ENCODE data around the gene LRP4. TPM values are rescaled to one million over a fixed set of nuclear protein-coding genes. Genes with fewer than 3 reads are reported as not detected.

The LRP4 gene
- total RNA-seq, 1 experiment from 2014 or later, result 11.6 TPM

- H2BK5ac ChIP-seq (ENCODE audit: insufficient read length, low read length), result no peak overlapping the region
- H3K18ac ChIP-seq (ENCODE audit: insufficient read length, low read depth, low read length), result no peak overlapping the region
- no peaks in the 10 kb centered on the region for H3K9me3 ChIP-seq (ENCODE audit: control insufficient read depth, low read depth, low read length)
- H2AFZ ChIP-seq (ENCODE audit: low read length), result no peak overlapping the region
- no peak overlapping the region for H2AK5ac ChIP-seq (ENCODE audit: insufficient read length, low read length)
- H3T11ph ChIP-seq (ENCODE audit: low read length), result no peak overlapping the region
- H3K27ac Mint-ChIP-seq, result no peak overlapping the region
- H2BK20ac ChIP-seq (ENCODE audit: low read depth, low read length, poor library complexity, severe bottlenecking), result no peak overlapping the region
- no peak overlapping the region for H3K23ac ChIP-seq (ENCODE audit: insufficient read length, low read depth, low read length)
- no peaks in the 10 kb centered on the region for H3K79me2 ChIP-seq (ENCODE audit: insufficient read depth, low read length)
- no peak for TF ChIP-seq CTCF (conservative IDR thresholded peaks at IDR 0.05)
- H3K4me3 Mint-ChIP-seq, result no peak overlapping the region
- H3K4me1 Mint-ChIP-seq, result peaks cover 0 to 9% of the 10 kb centered on the region in 2 experiments; a peak in 2 of 4 replicates
- H3K9ac ChIP-seq (ENCODE audit: extremely low read depth, insufficient read length, low read length), result no peak overlapping the region
- peaks cover 29 to 38% (median 37%) of the 10 kb centered on the region in 3 experiments; a peak in 6 of 7 replicates for H3K36me3 Mint-ChIP-seq (ENCODE audit: insufficient read depth in 1 of 3, low read depth in 3 of 3)
- H2BK12ac ChIP-seq (ENCODE audit: insufficient read length, low read depth, low read length), result no peak overlapping the region
- H3K79me1 ChIP-seq (ENCODE audit: insufficient read depth, low read depth, low read length, poor library complexity, severe bottlenecking), result no peaks in the 10 kb centered on the region
- H4K5ac ChIP-seq (ENCODE audit: insufficient read length, low read depth, low read length), result no peak overlapping the region
- H2BK120ac ChIP-seq (ENCODE audit: low read depth, low read length, poor library complexity, severe bottlenecking), result no peak overlapping the region
- no peaks in the 10 kb centered on the region for H3K27me3 ChIP-seq (ENCODE audit: insufficient read depth, low read length)
- H3K4ac ChIP-seq (ENCODE audit: low read depth, low read length), result no peak overlapping the region
- no CpG with 5 or more reads among the region's 2 CpGs for WGBS (ENCODE audit: extremely low coverage, insufficient read length, low lambda C conversion rate)
- H3K14ac ChIP-seq (ENCODE audit: insufficient read depth, low read length), result no peak overlapping the region
- peaks cover 3% of the 10 kb centered on the region for H4K20me1 ChIP-seq (ENCODE audit: control insufficient read depth, insufficient read depth, insufficient read length)
- H3K9me3 Mint-ChIP-seq, result no peaks in the 10 kb centered on the region
- no peaks in the 10 kb centered on the region for H3K4me1 ChIP-seq (ENCODE audit: insufficient read depth, low read length)
- no peaks in the 10 kb centered on the region for H3K23me2 ChIP-seq (ENCODE audit: insufficient read length, low read depth, low read length, poor library complexity, severe bottlenecking)
- H3K4me2 ChIP-seq (ENCODE audit: insufficient read depth, insufficient read length, low read length), result no peak overlapping the region
- H3K56ac ChIP-seq (ENCODE audit: insufficient read length, low read depth, low read length), result no peak overlapping the region
- DNase-seq, result no peak
- H3K27me3 Mint-ChIP-seq (ENCODE audit: low read depth), result no peaks in the 10 kb centered on the region
- H2BK15ac ChIP-seq (ENCODE audit: low read depth, low read length), result no peak overlapping the region
- no peak overlapping the region for H4K8ac ChIP-seq (replicated peaks; ENCODE audit: insufficient read length, low read depth, low read length)
- no peak overlapping the region for H3K27ac ChIP-seq (ENCODE audit: insufficient read length, low read depth, low read length)
- H4K91ac ChIP-seq (ENCODE audit: insufficient read length, low read depth, low read length), result no peak overlapping the region
Observed at GRCh38 chr11:46892109-46892508, 26.2 kb downstream of the LRP4 start.
